ENCODE measurements around the gene STK32C.

STK32C gene

GRCh38 chr10:132307823-132308586, at the start of gene STK32C:
Gene STK32C (minus strand): TSS chr10:132307950. CDS start chr10:132307833, 117 bp downstream.
- peak; percentile 95 for DNase-seq

- DNase-seq = no peak
Observed at GRCh38 chr10:132356621-132357195, 49.0 kb upstream of the STK32C start.

- no peak for DNase-seq
Observed at GRCh38 chr10:132355754-132356153, 48.0 kb upstream of the STK32C start.

GRCh38 chr10:132355297-132355696, 47.5 kb upstream of the STK32C start:
- no peak for DNase-seq

- DNase-seq = no peak
Observed at GRCh38 chr10:132354356-132355094, 46.8 kb upstream of the STK32C start.

GRCh38 chr10:132353456-132354355, 46.0 kb upstream of the STK32C start:
- no peak for DNase-seq

GRCh38 chr10:132352462-132353308, 44.9 kb upstream of the STK32C start:
- DNase-seq = peak; percentile 73

GRCh38 chr10:132351611-132352010, 43.9 kb upstream of the STK32C start:
- no peak for DNase-seq

- no peak for DNase-seq
Observed at GRCh38 chr10:132350946-132351345, 43.2 kb upstream of the STK32C start.

GRCh38 chr10:132350391-132350790, 42.6 kb upstream of the STK32C start:
- no peak for DNase-seq

GRCh38 chr10:132349766-132350165, 42.0 kb upstream of the STK32C start:
- no peak for DNase-seq

GRCh38 chr10:132347931-132348267, 40.1 kb upstream of the STK32C start:
- DNase-seq = no peak

GRCh38 chr10:132347211-132347930, 39.6 kb upstream of the STK32C start:
- no peak for DNase-seq

GRCh38 chr10:132346806-132347205, 39.1 kb upstream of the STK32C start:
- DNase-seq = no peak

- DNase-seq = no peak
Observed at GRCh38 chr10:132345345-132345744, 37.6 kb upstream of the STK32C start.

- DNase-seq = no peak
Observed at GRCh38 chr10:132344386-132344785, 36.6 kb upstream of the STK32C start.

GRCh38 chr10:132342553-132342952, 34.8 kb upstream of the STK32C start:
- DNase-seq = no peak

GRCh38 chr10:132341781-132342180, 34.0 kb upstream of the STK32C start:
- DNase-seq = no peak

GRCh38 chr10:132341017-132341416, 33.3 kb upstream of the STK32C start:
- no peak for DNase-seq

- no peak for DNase-seq
Observed at GRCh38 chr10:132339276-132339675, 31.5 kb upstream of the STK32C start.

GRCh38 chr10:132338876-132339275, 31.1 kb upstream of the STK32C start:
- DNase-seq = no peak

All from right forelimb (tissue), 1 donor.